Head of caudate nucleus (tissue), 42 donors: Measurements from ENCODE around the gene COLQ.
A peak's percentile ranks its signal among the peaks of the same experiment; 100 is the strongest.
"Not testable (repeated sequence)": the region's sequence is repeated elsewhere in the genome, so short reads cannot be mapped to it uniquely, and the experiment has no call there.

ENCODE experiments used
- DNase-seq, 42 donors: peaks; one replicate each; pipeline versions ENCODE4 v3.0.0 to v3.0.0-alpha.2; 2020 to 2021; ENCODE audit warnings: mixed read lengths in 7 of 42
- intact Hi-C: fragments of 100-400 bp; cut with DNase I; formaldehyde crosslinking; loops from one replicate; pipeline ENCODE4 v1.15.0; 2022

The COLQ gene

GRCh38 chr3:15439476-15439875, 82.0 kb downstream of the COLQ start:
- intact Hi-C loops = no loop called here
- DNase-seq = peak in 1 of 42 donors; percentile 15

- intact Hi-C loops = no loop called here
- peak in 1 of 42 donors; percentile 18 for DNase-seq
Measured at GRCh38 chr3:15438983-15439382, 82.5 kb downstream of the COLQ start.

GRCh38 chr3:15436246-15436645, 85.3 kb downstream of the COLQ start:
- DNase-seq = peak in 37 of 42 donors; percentile 20 to 80 (median 49)
- intact Hi-C loops = no loop called here

GRCh38 chr3:15434756-15435155, 86.8 kb downstream of the COLQ start:
- no peak for DNase-seq
- intact Hi-C loops = no loop called here

DNA sequence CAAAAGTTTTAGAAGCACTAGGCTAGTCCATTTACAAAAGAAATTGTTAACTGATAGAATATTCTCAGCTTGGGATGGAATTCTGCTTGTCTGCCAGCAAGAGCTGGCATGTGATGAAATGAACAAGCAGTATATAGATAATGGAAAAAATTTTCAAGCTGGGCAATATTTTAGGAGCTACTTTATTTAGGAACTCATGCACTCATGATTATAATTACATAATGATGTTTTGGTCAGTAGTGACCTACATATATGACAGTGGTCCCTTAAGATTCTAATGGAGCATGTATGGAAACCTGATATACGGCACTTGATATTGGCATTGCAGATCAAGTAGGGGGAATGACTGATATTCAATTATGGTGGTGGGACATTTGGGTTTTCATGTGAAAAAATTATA, 88.0 kb downstream of the COLQ start:
- no peak for DNase-seq
- intact Hi-C loops = no loop called here

GRCh38 chr3:15431256-15431837, 90.2 kb downstream of the COLQ start:
- no peak for DNase-seq

DNA sequence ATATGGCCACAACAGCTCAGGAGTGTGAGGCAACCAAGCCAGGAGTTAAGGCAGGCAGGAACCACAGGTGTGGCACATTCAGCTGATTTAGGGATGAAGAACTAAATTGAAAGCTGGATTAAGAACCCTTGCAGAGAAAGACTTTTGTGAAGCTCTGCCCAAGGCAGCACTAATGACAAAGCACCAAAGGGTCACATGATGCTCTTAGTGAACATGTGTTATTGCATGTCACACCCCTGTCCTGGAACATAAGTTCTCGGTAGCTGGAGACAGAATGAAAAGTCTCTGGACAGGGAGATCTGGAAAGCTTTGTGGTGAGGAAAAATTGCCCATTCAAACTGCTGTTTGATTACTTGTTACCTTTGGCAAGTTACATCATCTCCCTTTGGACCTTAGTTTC, 90.9 kb downstream of the COLQ start:
- no peak for DNase-seq
- intact Hi-C loops = no loop called here

More at GRCh38 chr3:15431256-15431837, 90.2 kb downstream of the COLQ start:
- intact Hi-C loops = no loop called here

- no peak for DNase-seq
- intact Hi-C loops = no loop called here
Measured at GRCh38 chr3:15429080-15429479, 92.4 kb downstream of the COLQ start.

GRCh38 chr3:15428539-15428938, 93.0 kb downstream of the COLQ start:
- peak in 2 of 42 donors; percentile 19 to 57 for DNase-seq
- intact Hi-C loops = no loop called here

GRCh38 chr3:15427981-15428380, 93.5 kb downstream of the COLQ start:
- intact Hi-C loops = no loop called here
- no peak for DNase-seq

GRCh38 chr3:15427182-15427880, 94.2 kb downstream of the COLQ start, which contains the start of the genes EAF1 and METTL6:
Gene EAF1 (plus strand): TSS chr3:15427598. CDS start chr3:15427780, 182 bp downstream.
Gene METTL6 (minus strand): TSS chr3:15427544. CDS start chr3:15426511, 1,033 bp downstream.
- intact Hi-C loops = no loop called here
- peak; percentile 82 to 95 (median 88) for DNase-seq

- DNase-seq = no peak
- intact Hi-C loops = no loop called here
Measured at GRCh38 chr3:15426579-15427118, 94.9 kb downstream of the COLQ start.

GRCh38 chr3:15420871-15421270, 100.6 kb downstream of the COLQ start:
- no peak for DNase-seq
- intact Hi-C loops = no loop called here

- DNase-seq, intact Hi-C loops: not testable (repeated sequence)
Measured at GRCh38 chr3:15410966-15411365, 110.5 kb downstream of the COLQ start.

- no peak for DNase-seq
- intact Hi-C loops = loop anchor here (10.0 kb wide), 1 partner anchor 205 kb away; the partner anchor contains the start of gene CAPN7
Measured at GRCh38 chr3:15409774-15410173, 111.7 kb downstream of the COLQ start.

- intact Hi-C loops = loop anchor here (10.0 kb wide), 1 partner anchor 204 kb away; the partner anchor contains the start of gene CAPN7
- no peak for DNase-seq
Measured at GRCh38 chr3:15409239-15409638, 112.3 kb downstream of the COLQ start.

DNA sequence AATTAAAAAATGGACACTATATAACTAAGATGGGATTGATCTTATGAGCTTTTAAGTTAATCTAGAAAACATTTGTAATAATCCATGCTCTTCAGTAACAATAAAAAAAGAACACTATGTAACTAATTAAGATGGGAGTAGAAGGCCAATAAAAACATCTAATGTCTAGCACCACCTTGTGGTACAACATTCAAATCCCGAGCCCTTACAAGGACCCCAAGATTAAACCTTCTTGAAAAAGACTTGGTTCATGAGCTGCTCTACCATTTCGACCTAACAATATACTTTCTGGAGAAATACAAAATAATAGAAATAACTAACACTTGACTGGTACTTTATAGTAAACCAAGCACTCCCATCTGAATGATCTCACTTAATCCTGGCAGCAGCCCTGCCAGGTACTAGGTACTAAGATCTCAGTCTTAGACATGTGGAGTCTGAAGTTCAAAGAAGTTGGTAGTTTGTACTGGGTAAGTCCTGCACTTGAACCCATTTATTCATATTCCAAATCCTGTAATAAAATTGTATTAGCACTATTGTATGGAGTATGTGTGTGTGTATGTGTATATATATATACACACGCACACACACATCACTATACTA, 116.0 kb downstream of the COLQ start:
- DNase-seq = peak in 7 of 42 donors; percentile 13 to 48 (median 21)

GRCh38 chr3:15404767-15405166, 116.7 kb downstream of the COLQ start:
- intact Hi-C loops = loop anchor here (10.0 kb wide), 1 partner anchor 200 kb away; the partner anchor contains the start of gene CAPN7
- DNase-seq = no peak

More for the DNA sequence above, 116.0 kb downstream of the COLQ start:
- intact Hi-C loops = loop anchor here (10.0 kb wide), 1 partner anchor 201 kb away; the partner anchor contains the start of gene CAPN7

DNA sequence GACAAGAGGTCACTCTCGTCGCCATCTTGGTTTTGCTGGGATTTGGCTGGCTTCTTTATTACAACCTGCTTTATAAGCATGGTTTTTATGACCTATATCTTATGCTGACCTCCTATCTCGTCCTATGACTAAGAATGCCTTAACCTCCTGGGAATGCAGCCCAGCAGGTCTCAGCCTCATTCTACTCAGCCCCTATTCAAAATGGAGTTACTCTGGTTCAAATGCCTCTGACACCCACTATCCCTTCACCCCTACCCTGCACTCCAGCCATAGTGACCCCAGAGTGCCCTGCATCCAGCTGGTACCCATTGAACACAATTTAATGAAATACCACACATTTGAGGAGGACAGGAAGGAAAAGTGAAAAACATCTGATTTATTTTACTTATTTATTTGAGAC, 117.5 kb downstream of the COLQ start:
- intact Hi-C loops = loop anchor here (10.0 kb wide), 1 partner anchor 199 kb away; the partner anchor contains the start of gene CAPN7
- no peak for DNase-seq
